ENCODE results near the gene EPM2A.

Gene EPM2A

DNA sequence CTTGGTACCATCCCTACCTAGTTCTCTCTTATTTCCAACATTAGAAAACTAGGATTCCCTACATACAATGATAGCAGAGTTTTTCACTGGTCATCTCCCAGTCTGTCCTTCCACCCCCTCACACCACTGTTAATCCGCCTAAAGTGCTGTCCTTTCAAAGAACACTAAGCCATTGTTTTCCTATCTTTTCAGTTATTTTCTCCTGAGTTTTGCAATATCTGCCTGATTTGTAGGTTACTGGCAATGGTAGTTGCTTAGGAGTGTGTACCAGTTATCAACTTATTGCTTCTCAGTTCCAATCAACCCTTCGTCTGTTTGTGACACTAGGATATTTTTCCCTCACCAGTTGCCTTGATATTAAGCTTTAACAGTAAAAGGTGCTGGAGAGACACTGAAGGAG is 135.0 kb downstream of the EPM2A start:
- no peak for DNase-seq

DNA sequence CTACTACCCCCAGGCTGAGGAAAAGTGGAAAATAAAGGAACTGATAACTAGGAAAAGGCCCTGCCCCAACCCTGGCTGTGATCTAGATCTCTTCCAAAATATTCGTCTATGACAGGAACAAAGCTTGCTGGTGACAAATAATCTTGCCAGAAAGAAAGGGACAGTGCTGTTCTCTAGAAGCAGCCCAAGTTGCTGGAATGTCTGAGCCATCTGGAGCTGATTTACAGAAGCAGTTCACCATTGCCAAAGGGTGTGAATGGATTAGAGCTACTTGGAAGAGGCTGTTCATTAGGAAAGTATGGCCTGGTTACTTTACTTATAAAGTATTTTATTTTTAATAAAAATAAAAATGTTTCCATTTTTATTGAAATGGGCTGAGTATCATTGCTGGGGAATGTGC is 146.3 kb downstream of the EPM2A start:
- DNase-seq, result no peak

DNA sequence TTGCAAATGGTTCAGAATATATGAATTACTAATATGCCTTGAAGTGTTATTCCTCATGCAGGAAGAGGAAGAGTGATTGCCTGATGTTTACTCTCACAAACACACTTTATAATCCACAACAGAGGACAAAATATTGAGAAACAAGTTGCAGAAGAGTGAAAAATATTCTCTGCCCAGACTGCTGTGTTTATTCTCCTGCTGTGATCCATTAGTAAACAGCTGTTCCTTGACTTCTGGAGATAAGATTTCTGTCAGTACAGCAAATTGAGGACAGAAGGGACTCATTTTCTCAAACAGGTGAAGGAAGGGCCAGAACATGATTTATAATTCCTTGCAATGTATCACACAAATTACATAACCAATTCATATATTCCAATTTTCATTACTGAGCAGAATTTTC is 148.0 kb downstream of the EPM2A start:
- DNase-seq, result no peak

DNA sequence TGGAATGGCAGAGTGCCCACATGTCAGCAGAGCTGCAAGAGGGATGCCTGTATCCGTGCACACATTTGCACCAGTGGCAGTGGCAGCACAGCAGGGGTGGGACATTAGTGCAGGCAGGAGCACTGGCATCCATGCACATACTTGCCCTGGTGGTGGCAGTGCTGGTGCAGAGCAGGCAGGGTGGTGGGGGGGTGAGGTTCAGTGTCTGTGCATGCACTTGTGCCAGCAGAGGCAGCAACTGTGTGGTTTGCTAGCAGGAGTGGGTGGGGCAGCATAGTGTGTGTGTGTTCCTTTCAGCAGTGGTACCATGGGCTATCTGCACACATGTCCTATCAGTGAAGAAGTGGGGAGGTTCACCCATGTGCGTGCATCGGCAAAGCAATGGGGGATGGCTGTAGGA is 151.6 kb downstream of the EPM2A start:
- no peak for DNase-seq

Measured in suppressor macrophage treated with lipopolysaccharide for 1 hour (primary cell).